HL-60 (cell line): ENCODE results near the gene CLDN3.
A peak's percentile ranks its signal among the peaks of the same experiment; 100 is the strongest.
"Not testable (repeated sequence)": the region's sequence is repeated elsewhere in the genome, so short reads cannot be mapped to it uniquely, and the experiment has no call there.

Source experiments
- DNase-seq, 2 experiments: peaks; one replicate each; pipeline ENCODE4 v3.0.0-alpha.2; 2010 to 2020; ENCODE audit warnings: low read depth in 1 of 2, low spot score in 1 of 2
- H3K27ac ChIP-seq: fragments of 250-450 bp; sonication (Bioruptor Pico); replicated peaks from 2 replicates; pipeline ENCODE4 v1.5.1; 2020; ENCODE audit warnings: mild to moderate bottlenecking, moderate library complexity
- H3K27me3 ChIP-seq: fragments of 250-450 bp; sonication (Bioruptor Pico); 2 replicates; pipeline ENCODE4 v1.5.1; 2021; ENCODE audit warnings: mild to moderate bottlenecking, moderate library complexity; ENCODE audit not compliant: insufficient read depth, poor library complexity, severe bottlenecking
- H3K4me3 ChIP-seq: replicated peaks from 2 replicates; pipeline ENCODE4 v1.5.1; 2011; ENCODE audit warnings: mild to moderate bottlenecking, control low read depth, low read length; ENCODE audit not compliant: insufficient read depth
- CTCF ChIP-seq: IDR thresholded peaks from one replicate; pipeline ENCODE4 v1.5.1; 2011; ENCODE audit warnings: low read length, control low read depth, inconsistent platforms; ENCODE audit not compliant: insufficient read depth
- GABPA ChIP-seq: IDR thresholded peaks from 2 replicates; pipeline ENCODE4 v1.6.1; 2012; ENCODE audit warnings: low read depth
- POLR2AphosphoS5 ChIP-seq: IDR thresholded peaks from 2 replicates; pipeline ENCODE4 v1.6.1; 2012; ENCODE audit warnings: low read depth
- REST ChIP-seq: IDR thresholded peaks from 2 replicates; pipeline ENCODE4 v1.6.1; 2012; ENCODE audit warnings: low read depth; ENCODE audit not compliant: insufficient replicate concordance
- SPI1 ChIP-seq: IDR thresholded peaks from 2 replicates; pipeline ENCODE4 v1.6.1; 2012; ENCODE audit warnings: low read depth, mild to moderate bottlenecking, borderline replicate concordance

CLDN3 gene

GRCh38 chr7:73721377-73721817 lies 48.7 kb downstream of the CLDN3 start:
- DNase-seq, result no peak

GRCh38 chr7:73720443-73720842 lies 49.6 kb downstream of the CLDN3 start:
- H3K27ac ChIP-seq, H3K27me3 ChIP-seq, DNase-seq, H3K4me3 ChIP-seq: not testable (repeated sequence)

More at GRCh38 chr7:73721377-73721817, 48.7 kb downstream of the CLDN3 start:
- H3K4me3 ChIP-seq, result no peak overlapping the region
- H3K27ac ChIP-seq, result no peak overlapping the region
- TF ChIP-seq SPI1 (no peak), GABPA (no peak), POLR2AphosphoS5 (no peak), CTCF (no peak), REST (no peak)
- no peaks in the 10 kb centered on the region for H3K27me3 ChIP-seq

GRCh38 chr7:73719806-73720169 lies 50.3 kb downstream of the CLDN3 start:
- DNase-seq, result peak in 1 of 2 experiments; percentile 31
- no peak for TF ChIP-seq POLR2AphosphoS5
- no peak for TF ChIP-seq SPI1
- TF ChIP-seq GABPA, result no peak
- TF ChIP-seq CTCF, result no peak
- no peak for TF ChIP-seq REST
- Histone ChIP-seq H3K4me3 (peak overlapping the region; percentile 41), H3K27ac (no peak overlapping the region), H3K27me3 (no peaks in the 10 kb centered on the region)
